OCI-LY7 (cell line): ENCODE data around the gene C12orf43. TPM values are rescaled to one million over a fixed set of nuclear protein-coding genes. Genes with fewer than 3 reads are reported as not detected.

ENCODE experiments used
- BruUV-seq: library from RNA; stranded (reverse); fragments of 400-500 nt; replicated peaks from 2 replicates; lab custom pipeline; 2021; lab: Mats Ljungman, UMichigan
- CTCF ChIA-PET: fragments of 300-600 bp; sonication (Branson Sonifier 250); formaldehyde crosslinking; loops from one replicate; lab custom pipeline; 2022; ENCODE audit warnings: antibody characterized with exemption; ENCODE audit not compliant: unreplicated experiment; lab: Charles Lee
- POLR2A ChIA-PET: fragments of 300-600 bp; sonication (Branson Sonifier 250); formaldehyde crosslinking; loops from one replicate; lab custom pipeline; 2022; ENCODE audit warnings: antibody characterized with exemption; lab: Charles Lee
- DNase-seq: peaks from one replicate; pipeline ENCODE4 v3.0.0-alpha.2; 2015; ENCODE audit warnings: low spot score
- H2AFZ ChIP-seq: fragments of 200-600 bp; sonication (generic), shearing (Covaris generic); 2 replicates; pipeline ENCODE4 v1.6.1; 2014; ENCODE audit warnings: mild to moderate bottlenecking, antibody characterized with exemption, low read length, moderate library complexity
- H3K27ac ChIP-seq: fragments of 200-600 bp; sonication (generic); 2 replicates; pipeline ENCODE4 v1.5.1; 2014; ENCODE audit warnings: mixed run types, low read depth, mild to moderate bottlenecking, moderate library complexity, low read length, inconsistent platforms; ENCODE audit not compliant: poor library complexity, severe bottlenecking
- H3K36me3 ChIP-seq: fragments of 200-600 bp; sonication (generic); 2 replicates; pipeline ENCODE4 v1.6.1; 2014; ENCODE audit warnings: mild to moderate bottlenecking, antibody characterized with exemption, low read length, moderate library complexity, mixed read lengths; ENCODE audit not compliant: insufficient read depth
- H3K4me1 ChIP-seq: fragments of 200-600 bp; sonication (generic); 2 replicates; pipeline ENCODE4 v1.5.1; 2014; ENCODE audit warnings: mild to moderate bottlenecking, low read length; ENCODE audit not compliant: insufficient read depth, poor library complexity, severe bottlenecking
- H3K4me2 ChIP-seq: fragments of 200-600 bp; sonication (generic); 2 replicates; pipeline ENCODE4 v1.6.1; 2014; ENCODE audit warnings: mild to moderate bottlenecking, low read length
- H3K4me3 ChIP-seq: fragments of 200-600 bp; sonication (generic); 2 replicates; pipeline ENCODE4 v1.5.1; 2014; ENCODE audit warnings: mild to moderate bottlenecking, low read depth, low read length; ENCODE audit not compliant: poor library complexity, severe bottlenecking
- H3K79me2 ChIP-seq: fragments of 200-600 bp; sonication (generic); 2 replicates; pipeline ENCODE4 v1.6.1; 2016; ENCODE audit warnings: low read depth, mild to moderate bottlenecking, low read length, moderate library complexity, mixed read lengths; ENCODE audit not compliant: insufficient read depth
- H3K9me2 ChIP-seq: fragments of 200-600 bp; sonication (generic); 2 replicates; pipeline ENCODE4 v1.6.1; 2016; ENCODE audit warnings: mild to moderate bottlenecking, low read length, mixed read lengths; ENCODE audit not compliant: insufficient read depth
- H3K9me3 ChIP-seq: fragments of 200-600 bp; sonication (generic); 2 replicates; pipeline ENCODE4 v1.6.1; 2014; ENCODE audit warnings: mild to moderate bottlenecking, mixed run types, low read length, mixed read lengths
- H4K20me1 ChIP-seq: fragments of 200-600 bp; sonication (generic); 2 replicates; pipeline ENCODE4 v1.6.1; 2014; ENCODE audit warnings: mild to moderate bottlenecking, antibody characterized with exemption, low read length, moderate library complexity, mixed read lengths; ENCODE audit not compliant: insufficient read depth
- CTCF ChIP-seq: fragments of 200-600 bp; sonication (generic); conservative IDR thresholded peaks from 2 replicates; pipeline ENCODE4 v1.5.1; 2014; ENCODE audit warnings: mild to moderate bottlenecking, antibody characterized with exemption, low read length, moderate library complexity, mixed read lengths
- EZH2phosphoT487 ChIP-seq: fragments of 200-600 bp; sonication (generic); IDR thresholded peaks from 2 replicates; pipeline ENCODE4 v1.6.1; 2018; ENCODE audit warnings: low read depth, borderline replicate concordance, mild to moderate bottlenecking, mixed run types, antibody characterized with exemption, low read length, moderate library complexity, mixed read lengths
- intact Hi-C: fragments of 100-400 bp; cut with micrococcal nuclease; formaldehyde crosslinking; loops from one replicate; pipeline ENCODE4 v1.10.0; 2022; ENCODE audit not compliant: unreplicated experiment
- total RNA-seq, 2 experiments: library from RNA; depleted of rRNA in 1 of 2; stranded (reverse); fragments of >200 nt in 1 of 2; shearing (Covaris generic) in 1 of 2; gene quantifications; 2 replicates each; pipeline ENCODE4 v1.2.3, GENCODE V29; 2014 to 2022

The C12orf43 gene
- total RNA-seq, 2 experiments from 2014 or later: 21.4 to 24.7 TPM

DNA sequence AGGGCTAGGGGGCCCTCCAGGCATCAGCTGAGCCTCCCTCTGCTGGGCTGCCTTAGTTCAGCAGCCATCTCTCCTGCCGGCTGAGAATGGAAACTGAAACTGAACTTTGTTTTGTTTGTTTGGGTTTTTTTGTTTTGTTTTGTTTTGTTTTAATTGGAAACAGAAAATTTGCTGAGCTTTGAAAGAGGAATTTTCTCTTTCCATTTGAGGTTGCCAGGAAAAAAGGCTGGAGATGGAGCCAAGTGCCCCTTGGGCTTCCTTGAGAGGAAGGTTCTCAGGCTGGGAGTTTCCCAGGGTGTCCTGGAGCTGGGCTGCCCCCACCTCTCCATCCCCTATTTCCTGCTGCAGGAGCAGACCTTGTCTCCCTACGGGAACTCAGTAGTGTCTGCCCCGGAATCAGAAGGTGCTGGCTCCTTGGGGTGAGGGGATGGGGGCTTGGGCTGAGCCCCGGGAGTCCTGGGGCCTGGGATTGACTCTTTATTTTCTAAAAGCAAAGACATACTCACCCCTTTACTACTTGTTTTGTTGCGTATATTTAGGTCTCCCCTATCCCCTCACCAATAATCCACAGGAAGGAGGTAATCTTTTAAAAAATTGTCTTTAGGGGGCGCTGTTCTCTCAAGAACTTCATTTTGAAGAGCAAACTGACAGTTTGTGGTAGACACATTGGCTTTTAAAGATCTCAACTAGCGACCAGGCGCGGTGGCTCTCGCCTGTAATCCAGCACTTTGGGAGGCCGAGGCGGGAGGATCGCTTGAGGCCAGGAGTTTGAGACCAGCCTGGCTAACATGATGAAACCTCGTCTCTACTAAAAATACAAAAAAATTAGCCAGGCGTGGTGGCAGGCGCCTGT, 44.1 kb upstream of the C12orf43 start:
- H3K79me2 ChIP-seq: no peaks in the 10 kb centered on the region
- H3K9me2 ChIP-seq: no peaks in the 10 kb centered on the region
- POLR2A ChIA-PET: interaction anchor here (0.6 to 1.2 kb wide), 6 partner anchors 8 to 795 kb away, joined by 3 to 8 read pairs (median 5); no protein-coding TSS in a partner anchor
- no TSS peak for BruUV-seq
- H3K9me3 ChIP-seq: no peaks in the 10 kb centered on the region
- peak overlapping the region; percentile 59 for H3K4me3 ChIP-seq
- DNase-seq: peak; percentile 84
- peak overlapping the region; percentile 100 for H2AFZ ChIP-seq
- TF ChIP-seq EZH2phosphoT487 (no peak), CTCF (peak; percentile 73)
- no peaks in the 10 kb centered on the region for H4K20me1 ChIP-seq
- CTCF ChIA-PET: no interaction called here
- no peaks in the 10 kb centered on the region for H3K36me3 ChIP-seq
- intact Hi-C loops: loop anchor here (1.0 to 5.0 kb wide), 3 partner anchors 36 to 172 kb away; no protein-coding TSS in a partner anchor
- H3K27ac ChIP-seq: peak overlapping the region; percentile 18
- peaks cover 12% of the 10 kb centered on the region for H3K4me1 ChIP-seq
- H3K4me2 ChIP-seq: peak overlapping the region; percentile 78

DNA sequence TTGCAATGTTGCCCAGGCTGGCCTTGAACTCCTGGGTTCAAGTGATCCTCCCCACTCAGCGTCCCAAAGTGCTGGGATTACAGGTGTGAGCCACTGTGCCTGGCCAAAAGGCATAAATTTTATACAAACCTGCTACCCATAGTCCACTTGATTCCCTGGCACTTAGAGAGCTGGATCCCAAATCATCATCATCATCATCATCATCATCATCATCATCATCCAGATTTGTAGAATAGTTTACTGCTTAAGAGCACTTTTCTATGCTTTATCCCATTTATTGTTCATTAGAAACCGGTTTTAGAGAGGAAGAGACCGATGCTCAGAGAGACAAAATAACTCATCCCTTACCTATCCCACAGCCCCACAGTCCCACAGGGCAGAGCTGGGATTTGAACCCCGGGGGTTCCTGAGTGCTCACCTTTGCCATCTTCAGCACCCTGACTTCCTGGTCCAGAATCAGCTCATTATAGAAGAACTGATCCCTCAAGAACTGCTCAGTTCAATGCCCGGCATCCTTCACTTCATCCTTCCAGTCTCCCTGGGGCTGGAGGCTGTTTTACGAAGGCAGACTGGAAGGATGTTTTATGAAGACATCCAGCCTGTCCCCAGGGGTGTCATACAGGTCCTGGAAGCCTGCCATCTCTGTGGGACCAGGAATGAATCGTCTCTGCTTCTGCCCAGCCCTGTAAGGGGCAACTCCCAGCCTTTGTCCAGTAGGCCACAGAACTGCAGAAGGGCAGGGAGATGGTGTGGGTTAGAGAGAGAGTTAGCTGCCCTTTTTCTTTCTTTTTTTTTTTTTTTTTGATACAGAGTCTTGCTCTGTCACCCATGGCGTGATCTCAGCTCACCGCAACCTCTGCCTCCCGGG, 43.0 kb upstream of the C12orf43 start:
- Histone ChIP-seq H4K20me1 (no peaks in the 10 kb centered on the region), H3K36me3 (no peaks in the 10 kb centered on the region), H3K9me3 (no peaks in the 10 kb centered on the region), H3K4me3 (no peak overlapping the region), H2AFZ (peak overlapping the region; percentile 100), H3K27ac (no peak overlapping the region), H3K4me2 (no peak overlapping the region; the same call in 1 of the 2 replicates), H3K79me2 (no peaks in the 10 kb centered on the region), H3K9me2 (no peaks in the 10 kb centered on the region), H3K4me1 (peaks cover 12% of the 10 kb centered on the region)
- no TSS peak for BruUV-seq
- no peak for DNase-seq
- CTCF ChIA-PET: no interaction called here
- POLR2A ChIA-PET: interaction anchor here (0.6 to 0.7 kb wide), 5 partner anchors 11 to 683 kb away, joined by 3 to 8 read pairs (median 4); no protein-coding TSS in a partner anchor
- intact Hi-C loops: no loop called here
- TF ChIP-seq CTCF: no peak
- TF ChIP-seq EZH2phosphoT487: no peak
